ENCODE data around the gene CEP112.

DNA sequence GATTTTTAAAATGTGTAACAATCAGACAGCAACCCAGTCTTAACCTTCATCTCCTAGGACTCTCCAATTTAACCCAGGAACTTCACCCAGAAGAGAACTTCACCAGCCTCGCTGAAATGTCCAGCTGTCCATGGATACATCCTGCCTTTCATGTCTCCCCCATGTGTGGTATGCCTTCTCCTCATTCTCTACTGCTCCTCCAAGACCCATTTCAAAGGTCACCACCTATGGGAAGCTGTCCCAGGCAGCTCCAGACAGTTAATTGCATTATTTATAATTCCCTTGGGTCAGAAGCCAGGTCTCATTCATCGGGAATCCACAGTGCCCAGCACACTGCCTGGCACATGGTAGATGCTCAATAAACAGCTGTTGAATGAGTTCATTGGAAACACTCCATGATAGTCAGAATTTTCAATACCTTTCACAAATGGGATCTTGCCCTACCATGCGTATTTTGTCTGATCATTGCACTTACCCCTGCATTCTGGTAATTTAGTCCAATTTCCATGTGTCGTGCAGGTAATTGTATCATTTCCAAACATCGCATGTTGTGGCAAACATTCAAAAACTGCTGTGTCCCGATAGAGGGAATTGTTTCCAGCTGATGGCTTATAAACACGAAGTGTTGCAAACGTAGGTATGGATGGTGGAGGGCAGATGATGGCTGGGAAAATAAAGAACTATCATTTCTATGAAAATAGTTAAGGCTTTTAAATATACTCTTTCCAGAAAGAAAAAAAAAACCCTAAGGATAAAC lies 28.3 kb upstream of the CEP112 start:
- TF ChIP-seq, protein P1, sequence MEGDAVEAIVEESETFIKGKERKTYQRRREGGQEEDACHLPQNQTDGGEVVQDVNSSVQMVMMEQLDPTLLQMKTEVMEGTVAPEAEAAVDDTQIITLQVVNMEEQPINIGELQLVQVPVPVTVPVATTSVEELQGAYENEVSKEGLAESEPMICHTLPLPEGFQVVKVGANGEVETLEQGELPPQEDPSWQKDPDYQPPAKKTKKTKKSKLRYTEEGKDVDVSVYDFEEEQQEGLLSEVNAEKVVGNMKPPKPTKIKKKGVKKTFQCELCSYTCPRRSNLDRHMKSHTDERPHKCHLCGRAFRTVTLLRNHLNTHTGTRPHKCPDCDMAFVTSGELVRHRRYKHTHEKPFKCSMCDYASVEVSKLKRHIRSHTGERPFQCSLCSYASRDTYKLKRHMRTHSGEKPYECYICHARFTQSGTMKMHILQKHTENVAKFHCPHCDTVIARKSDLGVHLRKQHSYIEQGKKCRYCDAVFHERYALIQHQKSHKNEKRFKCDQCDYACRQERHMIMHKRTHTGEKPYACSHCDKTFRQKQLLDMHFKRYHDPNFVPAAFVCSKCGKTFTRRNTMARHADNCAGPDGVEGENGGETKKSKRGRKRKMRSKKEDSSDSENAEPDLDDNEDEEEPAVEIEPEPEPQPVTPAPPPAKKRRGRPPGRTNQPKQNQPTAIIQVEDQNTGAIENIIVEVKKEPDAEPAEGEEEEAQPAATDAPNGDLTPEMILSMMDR (IDR thresholded peaks at IDR 0.05; ENCODE audit: insufficient read depth, low read length, poor library complexity, severe bottlenecking): no peak
- no peak for TF ChIP-seq EZH2phosphoT487 (conservative IDR thresholded peaks at IDR 0.05; ENCODE audit: low read length)

All from SU-DHL-6 (cell line).